B cell (primary cell): Measurements from ENCODE around the gene LALBA.
"Not testable (repeated sequence)": the region's sequence is repeated elsewhere in the genome, so short reads cannot be mapped to it uniquely, and the experiment has no call there.

Source experiments
- CTCF ChIP-seq: fragments of 200-600 bp; IDR thresholded peaks from one replicate; pipeline ENCODE4 v1.8.0; 2022; ENCODE audit warnings: antibody characterized with exemption, mild to moderate bottlenecking
- EZH2 ChIP-seq: IDR thresholded peaks from 2 replicates; pipeline ENCODE4 v1.6.1; 2012; ENCODE audit warnings: borderline replicate concordance, low read depth, mild to moderate bottlenecking, moderate library complexity, low read length; ENCODE audit not compliant: insufficient read depth, poor library complexity, severe bottlenecking

GRCh38 chr12:48547012-48547411 lies 22.8 kb downstream of the LALBA start:
- not testable (repeated sequence) for TF ChIP-seq EZH2, CTCF
